ENCODE measurements around the gene OCLN.
"Not testable (repeated sequence)": the region's sequence is repeated elsewhere in the genome, so short reads cannot be mapped to it uniquely, and the experiment has no call there.

- TF ChIP-seq CTCF (conservative IDR thresholded peaks at IDR 0.05 in 1 of 2, IDR thresholded peaks at IDR 0.05 in 1 of 2; ENCODE audit: extremely low read depth in 1 of 2, insufficient read depth in 1 of 2, low read depth in 1 of 2, low read length in 2 of 2); EZH2 (IDR thresholded peaks at IDR 0.05; ENCODE audit: borderline replicate concordance, low read length): not testable (repeated sequence)
Measured at GRCh38 chr5:69583356-69583755, 90.8 kb downstream of the OCLN start.
